ENCODE data around the gene DSP.

DNA sequence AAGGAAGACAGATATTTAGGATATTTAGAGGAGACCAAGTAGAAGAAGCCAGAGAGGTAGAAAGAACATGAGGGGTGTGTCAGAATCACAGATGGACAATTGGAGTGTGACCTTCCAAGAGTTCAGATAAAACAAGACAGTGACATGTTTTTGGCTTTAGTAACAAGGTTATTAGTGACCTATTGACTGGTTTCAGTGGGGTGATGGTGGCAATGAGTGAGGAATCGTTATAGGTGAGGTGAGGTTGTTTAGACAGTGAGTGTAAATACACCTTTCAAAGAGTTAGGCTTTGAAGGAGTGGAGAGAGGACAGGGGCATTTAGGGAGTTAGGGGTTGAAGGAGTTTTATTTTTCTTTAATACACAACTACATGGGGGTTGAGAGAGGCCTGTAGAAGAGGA lies 51.8 kb downstream of the DSP start:
- TF ChIP-seq, protein P1, sequence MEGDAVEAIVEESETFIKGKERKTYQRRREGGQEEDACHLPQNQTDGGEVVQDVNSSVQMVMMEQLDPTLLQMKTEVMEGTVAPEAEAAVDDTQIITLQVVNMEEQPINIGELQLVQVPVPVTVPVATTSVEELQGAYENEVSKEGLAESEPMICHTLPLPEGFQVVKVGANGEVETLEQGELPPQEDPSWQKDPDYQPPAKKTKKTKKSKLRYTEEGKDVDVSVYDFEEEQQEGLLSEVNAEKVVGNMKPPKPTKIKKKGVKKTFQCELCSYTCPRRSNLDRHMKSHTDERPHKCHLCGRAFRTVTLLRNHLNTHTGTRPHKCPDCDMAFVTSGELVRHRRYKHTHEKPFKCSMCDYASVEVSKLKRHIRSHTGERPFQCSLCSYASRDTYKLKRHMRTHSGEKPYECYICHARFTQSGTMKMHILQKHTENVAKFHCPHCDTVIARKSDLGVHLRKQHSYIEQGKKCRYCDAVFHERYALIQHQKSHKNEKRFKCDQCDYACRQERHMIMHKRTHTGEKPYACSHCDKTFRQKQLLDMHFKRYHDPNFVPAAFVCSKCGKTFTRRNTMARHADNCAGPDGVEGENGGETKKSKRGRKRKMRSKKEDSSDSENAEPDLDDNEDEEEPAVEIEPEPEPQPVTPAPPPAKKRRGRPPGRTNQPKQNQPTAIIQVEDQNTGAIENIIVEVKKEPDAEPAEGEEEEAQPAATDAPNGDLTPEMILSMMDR (IDR thresholded peaks at IDR 0.05; ENCODE audit: low read length): no peak
- TF ChIP-seq EZH2 (optimal IDR thresholded peaks at IDR 0.05; ENCODE audit: low read depth, low read length): no peak
- no peak for TF ChIP-seq EZH2phosphoT487 (IDR thresholded peaks at IDR 0.05; ENCODE audit: low read length)

All from MM.1S (cell line).